HepG2 (cell line): ENCODE measurements around the gene NSUN5.
"Not testable (repeated sequence)": the region's sequence is repeated elsewhere in the genome, so short reads cannot be mapped to it uniquely, and the experiment has no call there.

Experiments used
- CEBPB ChIP-seq: IDR thresholded peaks from 2 replicates; pipeline ENCODE4 v1.6.1; 2011; ENCODE audit warnings: low read depth, low read length, improper control_type of control experiment, borderline replicate concordance
- MXI1 ChIP-seq: IDR thresholded peaks from 3 replicates; pipeline ENCODE4 v1.6.1; 2012; ENCODE audit warnings: low read depth, low read length, inconsistent platforms, borderline replicate concordance
- TF ChIP-seq, protein P1 (sequence below): sonication (generic); formaldehyde crosslinking; IDR thresholded peaks from 2 replicates; pipeline ENCODE4 v1.9.0; 2022; ENCODE audit warnings: missing genetic modification reagents, mild to moderate bottlenecking, borderline replicate concordance
- TF ChIP-seq, protein P2 (sequence below), 2 experiments: IDR thresholded peaks; 2 replicates each; pipeline ENCODE4 v1.6.1; 2011 to 2012; ENCODE audit warnings: low read length in 2 of 2, borderline replicate concordance in 1 of 2, low read depth in 1 of 2, mild to moderate bottlenecking in 1 of 2, moderate library complexity in 1 of 2

DNA sequence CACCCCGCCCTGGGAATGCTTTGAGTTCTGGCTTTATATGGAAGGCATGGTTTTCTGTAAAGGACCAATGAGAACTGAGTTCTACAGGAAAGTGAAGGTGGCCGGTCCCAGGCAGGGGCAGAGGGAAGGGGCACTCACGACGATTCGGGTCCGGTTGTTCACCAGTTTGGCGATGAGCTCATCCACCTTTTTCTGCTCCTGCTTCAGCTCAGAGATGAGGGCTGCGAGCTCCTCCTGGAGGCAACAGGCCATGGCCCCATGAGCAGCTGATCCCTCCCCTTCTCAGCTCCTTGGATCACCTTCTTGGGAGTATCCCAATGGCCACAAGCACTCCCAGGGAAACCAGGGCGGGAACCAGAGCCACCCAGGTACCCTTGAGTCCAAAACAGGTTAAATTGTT is 11.4 kb upstream of the NSUN5 start:
- TF ChIP-seq, protein P1, sequence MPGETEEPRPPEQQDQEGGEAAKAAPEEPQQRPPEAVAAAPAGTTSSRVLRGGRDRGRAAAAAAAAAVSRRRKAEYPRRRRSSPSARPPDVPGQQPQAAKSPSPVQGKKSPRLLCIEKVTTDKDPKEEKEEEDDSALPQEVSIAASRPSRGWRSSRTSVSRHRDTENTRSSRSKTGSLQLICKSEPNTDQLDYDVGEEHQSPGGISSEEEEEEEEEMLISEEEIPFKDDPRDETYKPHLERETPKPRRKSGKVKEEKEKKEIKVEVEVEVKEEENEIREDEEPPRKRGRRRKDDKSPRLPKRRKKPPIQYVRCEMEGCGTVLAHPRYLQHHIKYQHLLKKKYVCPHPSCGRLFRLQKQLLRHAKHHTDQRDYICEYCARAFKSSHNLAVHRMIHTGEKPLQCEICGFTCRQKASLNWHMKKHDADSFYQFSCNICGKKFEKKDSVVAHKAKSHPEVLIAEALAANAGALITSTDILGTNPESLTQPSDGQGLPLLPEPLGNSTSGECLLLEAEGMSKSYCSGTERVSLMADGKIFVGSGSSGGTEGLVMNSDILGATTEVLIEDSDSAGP (CRISPR knock-in tag), result not testable (repeated sequence)
- TF ChIP-seq MXI1, CEBPB: not testable (repeated sequence)
- TF ChIP-seq, protein P2, sequence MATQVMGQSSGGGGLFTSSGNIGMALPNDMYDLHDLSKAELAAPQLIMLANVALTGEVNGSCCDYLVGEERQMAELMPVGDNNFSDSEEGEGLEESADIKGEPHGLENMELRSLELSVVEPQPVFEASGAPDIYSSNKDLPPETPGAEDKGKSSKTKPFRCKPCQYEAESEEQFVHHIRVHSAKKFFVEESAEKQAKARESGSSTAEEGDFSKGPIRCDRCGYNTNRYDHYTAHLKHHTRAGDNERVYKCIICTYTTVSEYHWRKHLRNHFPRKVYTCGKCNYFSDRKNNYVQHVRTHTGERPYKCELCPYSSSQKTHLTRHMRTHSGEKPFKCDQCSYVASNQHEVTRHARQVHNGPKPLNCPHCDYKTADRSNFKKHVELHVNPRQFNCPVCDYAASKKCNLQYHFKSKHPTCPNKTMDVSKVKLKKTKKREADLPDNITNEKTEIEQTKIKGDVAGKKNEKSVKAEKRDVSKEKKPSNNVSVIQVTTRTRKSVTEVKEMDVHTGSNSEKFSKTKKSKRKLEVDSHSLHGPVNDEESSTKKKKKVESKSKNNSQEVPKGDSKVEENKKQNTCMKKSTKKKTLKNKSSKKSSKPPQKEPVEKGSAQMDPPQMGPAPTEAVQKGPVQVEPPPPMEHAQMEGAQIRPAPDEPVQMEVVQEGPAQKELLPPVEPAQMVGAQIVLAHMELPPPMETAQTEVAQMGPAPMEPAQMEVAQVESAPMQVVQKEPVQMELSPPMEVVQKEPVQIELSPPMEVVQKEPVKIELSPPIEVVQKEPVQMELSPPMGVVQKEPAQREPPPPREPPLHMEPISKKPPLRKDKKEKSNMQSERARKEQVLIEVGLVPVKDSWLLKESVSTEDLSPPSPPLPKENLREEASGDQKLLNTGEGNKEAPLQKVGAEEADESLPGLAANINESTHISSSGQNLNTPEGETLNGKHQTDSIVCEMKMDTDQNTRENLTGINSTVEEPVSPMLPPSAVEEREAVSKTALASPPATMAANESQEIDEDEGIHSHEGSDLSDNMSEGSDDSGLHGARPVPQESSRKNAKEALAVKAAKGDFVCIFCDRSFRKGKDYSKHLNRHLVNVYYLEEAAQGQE (IDR thresholded peaks at IDR 0.05; ENCODE audit: borderline replicate concordance in 1 of 2, low read depth in 1 of 2, low read length in 2 of 2), result not testable (repeated sequence)
